Raji (cell line): ENCODE results near the gene MINK1.
A peak's percentile ranks its signal among the peaks of the same experiment; 100 is the strongest.

ENCODE experiments used
- POLR2A ChIP-seq: IDR thresholded peaks from 2 replicates; pipeline ENCODE4 v1.6.1; 2011; ENCODE audit warnings: low read depth, low read length, control low read depth; ENCODE audit not compliant: insufficient read depth

Gene MINK1

GRCh38 chr17:4806456-4806776 lies 26.7 kb upstream of the MINK1 start:
- TF ChIP-seq POLR2A, result no peak

- TF ChIP-seq POLR2A, result peak; percentile 67
Measured at GRCh38 chr17:4806777-4807604, 26.1 kb upstream of the MINK1 start, which contains the start of gene PLD2. Gene PLD2, plus strand, starts transcription at chr17:4807152. Its CDS starts 621 bp downstream, at chr17:4807773.

- no peak for TF ChIP-seq POLR2A
Measured at GRCh38 chr17:4807605-4808377, 25.3 kb upstream of the MINK1 start.

GRCh38 chr17:4808378-4808767 lies 24.8 kb upstream of the MINK1 start:
- no peak for TF ChIP-seq POLR2A

GRCh38 chr17:4810696-4811290 lies 22.3 kb upstream of the MINK1 start:
- no peak for TF ChIP-seq POLR2A

GRCh38 chr17:4811471-4811870 lies 21.7 kb upstream of the MINK1 start:
- no peak for TF ChIP-seq POLR2A

GRCh38 chr17:4812690-4813089 lies 20.4 kb upstream of the MINK1 start:
- no peak for TF ChIP-seq POLR2A

GRCh38 chr17:4815043-4815675 lies 18.0 kb upstream of the MINK1 start:
- TF ChIP-seq POLR2A, result no peak

GRCh38 chr17:4816826-4817225 lies 16.3 kb upstream of the MINK1 start:
- no peak for TF ChIP-seq POLR2A

- no peak for TF ChIP-seq POLR2A
Measured at GRCh38 chr17:4818276-4818675, 14.9 kb upstream of the MINK1 start.

- no peak for TF ChIP-seq POLR2A
Measured at GRCh38 chr17:4822835-4823234, 10.3 kb upstream of the MINK1 start.

- TF ChIP-seq POLR2A, result no peak
Measured at GRCh38 chr17:4823373-4824089, 9.6 kb upstream of the MINK1 start.

- TF ChIP-seq POLR2A, result no peak
Measured at GRCh38 chr17:4827399-4827798, 5.7 kb upstream of the MINK1 start.

GRCh38 chr17:4833941-4834680 lies 971 bp downstream of the MINK1 start:
- TF ChIP-seq POLR2A, result no peak
